Islet of Langerhans (tissue), 1 donor: ENCODE data around the gene SGPL1.
"Not testable (repeated sequence)": the region's sequence is repeated elsewhere in the genome, so short reads cannot be mapped to it uniquely, and the experiment has no call there.

Source experiments
- FAIRE-seq: peaks from one replicate; lab custom pipeline; 2011; peaks lifted over from hg19 to GRCh38; lab: Jason Lieb, UNC

The SGPL1 gene

GRCh38 chr10:70906953-70907636 lies 91.3 kb downstream of the SGPL1 start:
- FAIRE-seq: no peak

DNA sequence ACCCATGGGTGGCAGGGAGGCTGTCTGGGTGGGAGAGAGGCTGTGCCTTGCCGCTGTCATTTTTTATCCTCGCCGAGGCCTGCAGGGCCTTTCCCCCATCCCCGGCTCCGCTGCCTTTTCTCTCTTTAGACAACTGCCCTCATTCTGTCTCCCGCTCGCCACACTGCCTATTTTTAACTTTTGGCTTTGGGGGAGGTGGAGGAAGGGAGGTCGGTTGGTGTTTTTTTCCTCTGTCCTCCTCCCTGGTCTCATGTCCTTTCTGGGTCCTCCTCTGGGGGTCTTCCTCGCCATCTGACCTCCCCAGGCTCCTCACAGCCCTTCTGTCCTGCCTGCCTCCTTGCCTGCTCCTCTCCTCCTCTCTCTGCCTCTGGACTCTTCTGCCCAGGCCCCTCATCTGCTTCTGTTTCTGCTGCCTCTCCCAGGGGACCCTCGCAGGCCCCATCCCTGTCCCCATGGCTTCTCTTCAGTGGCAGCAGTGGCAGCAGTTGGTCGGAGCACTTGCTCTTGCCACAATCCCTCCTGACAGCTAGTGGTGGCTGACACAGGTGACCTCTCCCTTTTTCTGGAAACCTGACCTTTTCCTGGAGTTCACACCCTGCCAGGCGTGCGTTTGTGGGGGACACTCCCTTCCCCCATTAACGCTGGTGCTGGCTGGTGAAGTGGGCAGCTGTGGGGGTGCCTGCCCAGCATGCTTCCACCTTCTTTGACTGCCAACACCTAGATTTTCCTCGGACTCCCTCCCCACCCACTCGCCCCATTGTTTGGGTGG lies 92.1 kb downstream of the SGPL1 start:
- no peak for FAIRE-seq

DNA sequence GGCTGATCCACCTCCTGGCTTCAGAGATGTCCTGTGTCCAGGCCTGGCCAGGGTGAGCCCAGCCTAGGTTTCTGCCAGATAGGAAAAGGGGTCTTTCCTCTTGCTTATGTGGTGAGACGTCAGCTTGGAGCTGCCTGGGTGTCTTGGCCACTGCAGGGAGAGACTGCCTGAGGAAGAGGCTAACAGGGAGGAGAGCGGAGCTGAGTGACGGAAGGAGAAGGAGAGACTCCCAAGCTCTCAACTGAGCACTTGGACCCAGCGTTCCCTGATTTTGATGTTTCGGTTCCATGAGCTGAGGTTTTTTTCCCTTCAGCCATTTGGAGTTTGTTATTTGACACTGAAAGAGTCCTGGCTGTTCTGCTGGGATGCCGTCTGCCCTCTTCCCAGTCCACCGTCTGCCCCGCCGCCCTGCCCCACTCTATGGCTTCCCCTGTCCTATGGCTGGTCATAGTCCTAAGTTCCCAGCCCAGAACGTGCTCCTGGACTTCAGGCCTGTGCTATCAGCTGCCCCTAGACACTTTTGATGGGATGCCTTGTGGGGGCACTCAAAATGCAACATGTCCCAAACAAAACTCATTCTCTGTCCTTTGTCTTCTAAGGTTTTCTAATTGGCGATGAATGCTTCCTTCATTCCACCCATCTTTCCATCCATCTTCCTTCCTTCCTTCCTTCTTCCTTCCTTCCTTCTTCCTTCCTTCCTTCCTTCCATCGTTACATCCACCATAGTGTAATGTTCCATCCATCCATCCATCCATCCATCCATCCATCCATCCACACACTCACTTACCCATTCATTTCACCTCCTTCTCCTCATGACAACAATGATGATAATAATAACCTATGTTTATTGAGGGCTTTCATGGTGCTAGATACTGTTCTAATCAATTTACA lies 92.9 kb downstream of the SGPL1 start:
- no peak for FAIRE-seq

DNA sequence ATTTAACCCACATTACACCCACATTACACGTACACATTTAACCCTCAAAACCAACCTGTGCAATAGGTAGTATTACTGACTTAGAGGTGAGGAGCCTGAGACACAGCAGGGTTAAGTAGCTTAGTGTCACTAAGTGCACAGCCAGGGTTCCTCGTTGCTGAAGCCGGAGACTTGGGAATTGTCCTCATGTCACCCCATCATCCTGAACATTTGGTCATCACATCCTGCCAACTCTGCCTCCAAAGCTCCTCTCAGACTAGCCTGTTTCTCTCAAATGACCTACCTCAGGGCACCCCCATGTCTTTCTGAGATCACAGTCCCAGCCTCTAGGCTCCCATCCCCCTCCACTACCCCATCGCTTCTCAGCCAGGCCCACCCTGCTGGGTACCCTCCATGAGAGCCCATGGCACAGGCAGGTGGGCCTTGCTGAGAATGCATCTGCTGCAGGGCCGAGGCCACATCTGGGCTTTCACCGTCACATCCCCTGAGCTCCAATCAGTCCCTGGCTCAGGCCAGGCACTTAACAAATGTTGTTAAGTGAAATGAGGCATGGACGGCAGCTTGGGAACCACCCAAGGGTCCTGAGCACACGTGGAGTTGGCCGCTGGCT lies 93.7 kb downstream of the SGPL1 start:
- FAIRE-seq: no peak

GRCh38 chr10:70910486-70911341 lies 95.0 kb downstream of the SGPL1 start:
- no peak for FAIRE-seq

DNA sequence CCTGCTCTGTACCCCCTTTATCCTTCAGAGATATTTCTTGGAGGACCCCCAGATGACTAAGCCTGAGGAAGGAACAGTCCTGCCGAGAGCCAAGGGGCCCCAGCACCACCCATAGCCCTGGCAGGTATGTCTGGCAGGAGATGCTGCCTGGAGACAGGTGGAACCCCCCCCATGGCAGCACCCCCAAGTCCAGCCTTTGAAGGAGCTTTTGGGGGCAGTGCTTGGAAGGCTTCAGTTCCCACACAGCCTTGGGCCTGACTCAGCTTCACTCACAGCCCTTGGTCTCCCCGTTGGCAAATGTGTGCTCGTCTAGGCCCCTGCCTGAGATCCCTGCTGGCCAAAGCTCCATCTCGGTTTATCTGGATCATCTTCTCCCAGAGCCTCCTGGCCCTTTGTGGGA lies 95.6 kb downstream of the SGPL1 start:
- FAIRE-seq: no peak

DNA sequence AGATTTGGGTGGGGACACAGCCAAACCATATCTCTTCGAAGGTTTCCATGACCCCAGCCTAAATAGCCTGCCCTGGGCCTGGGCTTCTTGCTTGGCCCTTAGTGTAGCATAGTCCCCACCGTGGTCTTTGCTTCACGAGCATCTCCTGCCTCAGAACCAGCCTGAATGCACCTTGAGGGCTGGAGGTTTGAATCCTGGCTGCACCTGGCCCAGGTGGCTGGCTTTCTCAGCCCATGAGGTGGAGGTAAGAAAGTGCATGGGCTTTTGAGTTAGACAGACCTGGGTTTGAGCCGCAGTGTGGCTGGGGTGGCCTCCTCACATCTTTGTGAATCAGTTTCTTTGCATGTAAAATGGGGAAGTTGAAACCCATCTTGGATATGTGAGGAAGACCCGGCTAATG lies 96.8 kb downstream of the SGPL1 start:
- no peak for FAIRE-seq

DNA sequence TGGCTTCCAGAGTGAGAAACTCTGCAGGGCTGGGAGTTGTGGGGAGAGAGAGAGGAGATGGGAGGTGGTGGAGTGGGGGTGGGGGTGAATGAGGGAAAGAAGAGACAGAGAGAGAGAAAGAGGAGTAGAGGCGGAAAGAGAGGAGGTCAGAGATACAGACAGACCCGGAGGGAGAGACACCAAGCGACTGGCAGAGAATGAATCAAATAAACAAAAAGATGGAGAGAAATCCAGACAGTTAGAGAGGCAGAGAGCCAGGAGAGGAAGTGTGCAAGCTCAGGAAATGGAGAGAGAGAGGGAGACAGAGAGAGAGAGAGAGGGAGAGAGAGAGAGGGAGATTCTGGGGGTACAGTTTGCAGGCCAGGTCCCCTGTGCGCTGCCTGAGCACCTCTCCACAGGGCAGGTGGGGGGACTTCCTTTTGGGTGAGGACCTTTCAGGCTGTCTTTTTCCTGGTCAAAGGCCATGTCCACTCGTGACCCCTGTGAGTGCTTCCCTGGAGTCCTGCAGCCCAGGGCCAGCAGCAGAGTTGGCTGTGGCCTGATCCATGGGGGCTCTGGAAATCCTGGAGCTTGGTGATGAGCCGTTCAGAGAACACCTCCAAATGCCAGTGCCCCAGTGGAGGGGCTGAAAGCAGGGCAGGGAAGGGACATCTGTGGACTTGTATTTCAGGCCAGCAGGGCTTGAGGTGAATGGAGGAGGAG lies 97.6 kb downstream of the SGPL1 start:
- FAIRE-seq: no peak

- FAIRE-seq: no peak
Observed at GRCh38 chr10:70913893-70914240, 98.1 kb downstream of the SGPL1 start.

GRCh38 chr10:70914316-70914864 lies 98.6 kb downstream of the SGPL1 start:
- no peak for FAIRE-seq

GRCh38 chr10:70915206-70915605 lies 99.5 kb downstream of the SGPL1 start:
- no peak for FAIRE-seq

DNA sequence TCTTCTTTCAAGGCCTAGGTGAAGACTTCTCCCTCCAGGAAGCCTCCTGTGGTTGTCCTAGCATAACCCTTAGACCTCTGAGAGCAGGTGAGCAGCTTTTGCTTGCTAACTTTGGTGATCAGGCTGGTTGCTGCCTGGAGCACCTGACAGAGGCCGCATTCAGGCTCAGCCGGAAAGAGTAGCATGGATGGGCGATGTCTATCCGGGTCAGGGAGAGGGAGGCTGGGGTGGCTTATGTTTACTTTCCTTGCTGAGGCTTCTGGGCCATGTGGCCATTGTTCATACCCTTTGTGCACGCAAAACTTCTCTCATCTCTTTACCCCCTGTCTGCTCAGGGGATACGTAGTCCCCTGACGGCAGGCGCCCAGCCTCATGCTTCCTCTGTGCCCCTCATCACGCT lies 100.1 kb downstream of the SGPL1 start:
- FAIRE-seq: no peak

DNA sequence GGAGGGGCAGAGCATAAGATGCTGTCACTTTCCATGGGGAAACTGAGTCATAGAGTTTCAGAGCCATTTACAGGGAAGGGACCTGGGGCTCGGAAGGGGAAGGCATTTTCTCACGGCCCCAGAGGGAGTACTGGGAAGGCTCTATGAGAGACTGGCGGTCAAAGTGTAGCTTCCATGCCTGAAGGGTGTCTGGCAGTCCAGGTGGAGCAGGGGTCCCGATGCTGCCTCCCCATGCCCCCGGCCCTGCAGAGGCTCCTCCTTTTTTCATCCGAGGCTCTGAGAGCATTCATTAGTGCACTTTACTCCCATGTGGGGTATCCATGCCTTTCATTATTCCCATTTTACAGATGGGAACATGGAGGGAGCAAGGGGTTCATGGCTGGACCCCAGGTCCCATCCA lies 100.5 kb downstream of the SGPL1 start:
- FAIRE-seq: no peak

- no peak for FAIRE-seq
Observed at GRCh38 chr10:70917226-70917625, 101.5 kb downstream of the SGPL1 start.

GRCh38 chr10:70917635-70918034 lies 101.9 kb downstream of the SGPL1 start:
- FAIRE-seq: no peak

DNA sequence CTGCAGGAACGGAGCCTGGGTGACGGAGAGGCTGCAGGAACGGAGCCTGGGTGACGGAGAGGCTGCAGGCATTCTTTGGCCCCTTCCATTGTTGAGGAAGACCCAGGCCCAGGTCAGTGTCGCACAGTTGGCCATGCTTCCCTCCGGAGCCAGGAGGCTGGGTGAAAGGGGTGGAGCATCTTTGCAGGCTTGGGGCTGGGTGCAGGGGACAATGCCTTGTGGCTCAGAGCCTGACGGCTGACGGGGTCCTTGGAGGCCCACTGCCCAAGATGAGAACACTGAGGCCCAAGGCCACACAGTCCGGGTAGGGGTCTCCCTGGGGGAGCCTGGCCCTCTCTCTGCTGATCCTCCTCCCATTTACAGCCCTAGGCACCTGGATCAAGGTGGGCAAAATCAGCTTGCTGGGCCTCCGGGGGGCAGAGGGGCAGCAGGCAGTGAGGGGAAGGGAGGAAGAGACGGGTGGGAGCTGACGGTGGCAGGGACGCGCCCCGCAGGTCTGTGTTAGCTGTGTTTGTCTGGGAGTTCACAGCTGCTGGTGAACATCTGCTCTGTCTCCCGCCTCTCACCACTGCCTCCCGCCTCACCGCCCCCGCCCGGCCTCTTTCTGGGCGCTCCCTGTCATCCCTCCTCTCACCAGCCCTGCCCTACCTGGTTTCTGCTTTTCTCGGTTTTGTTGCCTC lies 103.2 kb downstream of the SGPL1 start:
- no peak for FAIRE-seq

GRCh38 chr10:70919906-70920305 lies 104.2 kb downstream of the SGPL1 start:
- FAIRE-seq: not testable (repeated sequence)

GRCh38 chr10:70920519-70920918 lies 104.8 kb downstream of the SGPL1 start:
- no peak for FAIRE-seq

- no peak for FAIRE-seq
Observed at GRCh38 chr10:70921285-70921684, 105.5 kb downstream of the SGPL1 start.

DNA sequence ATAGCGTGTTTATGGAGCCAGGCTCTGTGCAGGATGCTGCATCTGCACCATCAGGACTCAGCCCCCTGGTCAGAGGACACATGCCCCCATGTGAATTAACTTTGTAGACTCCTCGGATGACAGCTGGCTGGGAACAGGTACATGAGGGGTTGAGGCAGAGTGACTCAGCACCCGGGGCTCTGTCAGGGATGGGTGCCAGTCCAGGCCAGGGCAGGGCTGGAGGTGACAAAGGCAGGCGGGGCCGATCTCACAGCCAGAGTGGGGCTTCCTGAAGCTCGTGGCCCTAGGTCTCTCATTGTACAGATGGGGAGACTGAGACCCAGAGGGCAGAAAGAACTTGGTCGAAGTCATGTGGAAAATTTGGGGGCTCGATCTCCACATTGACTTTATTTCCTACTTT lies 107.9 kb downstream of the SGPL1 start:
- no peak for FAIRE-seq
